Measurements from ENCODE around the gene ADCY4. TPM values are rescaled to one million over a fixed set of nuclear protein-coding genes. Genes with fewer than 3 reads are reported as not detected.

The ADCY4 gene
- total and polyA plus RNA-seq, 2 of the 13 experiments (the other 11 are each of a cell fraction or from before 2014, with no cell fraction given): 0.03 TPM; not detected in 1

DNA sequence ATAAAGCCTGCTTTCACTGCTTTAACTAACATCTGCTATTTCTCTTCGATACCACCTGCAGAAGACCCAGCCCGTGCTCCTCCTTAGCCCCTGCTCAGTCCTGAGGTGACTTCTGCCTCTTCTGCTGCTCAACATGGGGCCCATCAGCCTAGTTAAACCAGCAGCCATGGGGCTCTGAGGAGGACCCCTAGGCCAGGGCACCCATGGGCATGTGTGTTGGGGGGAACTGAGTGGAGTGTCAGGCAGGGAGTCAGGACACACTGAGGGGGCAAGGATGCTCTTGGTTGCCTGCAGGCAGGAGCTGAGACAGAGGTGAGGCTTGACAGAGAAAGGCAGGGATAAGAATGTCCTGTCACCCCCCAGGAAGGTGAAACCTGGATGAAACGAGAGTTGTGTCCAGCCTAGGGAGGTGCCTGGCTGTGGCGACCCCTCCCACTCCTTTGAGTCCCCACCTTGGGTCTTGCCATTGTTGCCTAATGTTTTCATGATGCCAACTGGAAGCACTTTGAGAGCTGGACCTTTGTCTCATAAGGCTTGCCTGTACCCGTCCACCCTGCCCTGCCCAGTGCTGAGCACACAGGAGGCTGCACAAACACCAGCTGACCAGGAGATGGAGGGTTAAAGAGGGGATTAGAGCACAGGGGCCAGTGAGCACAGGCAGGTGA lies 50.9 kb downstream of the ADCY4 start (continued):
- TF ChIP-seq KAT2B (IDR thresholded peaks at IDR 0.05; ENCODE audit: borderline replicate concordance, low read depth, low read length) (peak; percentile 17; the same call in 1 of the 2 replicates), ZSCAN21 (CRISPR knock-in tag; IDR thresholded peaks at IDR 0.05; ENCODE audit: borderline replicate concordance) (no peak), ZNF766 (CRISPR knock-in tag; IDR thresholded peaks at IDR 0.05; ENCODE audit: borderline replicate concordance) (no peak), ZSCAN31 (CRISPR knock-in tag; IDR thresholded peaks at IDR 0.05; ENCODE audit: low read depth) (no peak), DNMT1 (CRISPR knock-in tag; IDR thresholded peaks at IDR 0.05) (0 out of 2 replicates have a peak, but pooled peaks have one; percentile 3)
- TF ChIP-seq, protein P1, sequence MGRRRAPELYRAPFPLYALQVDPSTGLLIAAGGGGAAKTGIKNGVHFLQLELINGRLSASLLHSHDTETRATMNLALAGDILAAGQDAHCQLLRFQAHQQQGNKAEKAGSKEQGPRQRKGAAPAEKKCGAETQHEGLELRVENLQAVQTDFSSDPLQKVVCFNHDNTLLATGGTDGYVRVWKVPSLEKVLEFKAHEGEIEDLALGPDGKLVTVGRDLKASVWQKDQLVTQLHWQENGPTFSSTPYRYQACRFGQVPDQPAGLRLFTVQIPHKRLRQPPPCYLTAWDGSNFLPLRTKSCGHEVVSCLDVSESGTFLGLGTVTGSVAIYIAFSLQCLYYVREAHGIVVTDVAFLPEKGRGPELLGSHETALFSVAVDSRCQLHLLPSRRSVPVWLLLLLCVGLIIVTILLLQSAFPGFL (CRISPR knock-in tag; IDR thresholded peaks at IDR 0.05): 0 out of 2 replicates have a peak, but pooled peaks have one; percentile 14
- TF ChIP-seq, protein P2, sequence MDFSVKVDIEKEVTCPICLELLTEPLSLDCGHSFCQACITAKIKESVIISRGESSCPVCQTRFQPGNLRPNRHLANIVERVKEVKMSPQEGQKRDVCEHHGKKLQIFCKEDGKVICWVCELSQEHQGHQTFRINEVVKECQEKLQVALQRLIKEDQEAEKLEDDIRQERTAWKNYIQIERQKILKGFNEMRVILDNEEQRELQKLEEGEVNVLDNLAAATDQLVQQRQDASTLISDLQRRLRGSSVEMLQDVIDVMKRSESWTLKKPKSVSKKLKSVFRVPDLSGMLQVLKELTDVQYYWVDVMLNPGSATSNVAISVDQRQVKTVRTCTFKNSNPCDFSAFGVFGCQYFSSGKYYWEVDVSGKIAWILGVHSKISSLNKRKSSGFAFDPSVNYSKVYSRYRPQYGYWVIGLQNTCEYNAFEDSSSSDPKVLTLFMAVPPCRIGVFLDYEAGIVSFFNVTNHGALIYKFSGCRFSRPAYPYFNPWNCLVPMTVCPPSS (IDR thresholded peaks at IDR 0.05): 0 out of 2 replicates have a peak, but pooled peaks have one; percentile 23
- TF ChIP-seq, protein P3, sequence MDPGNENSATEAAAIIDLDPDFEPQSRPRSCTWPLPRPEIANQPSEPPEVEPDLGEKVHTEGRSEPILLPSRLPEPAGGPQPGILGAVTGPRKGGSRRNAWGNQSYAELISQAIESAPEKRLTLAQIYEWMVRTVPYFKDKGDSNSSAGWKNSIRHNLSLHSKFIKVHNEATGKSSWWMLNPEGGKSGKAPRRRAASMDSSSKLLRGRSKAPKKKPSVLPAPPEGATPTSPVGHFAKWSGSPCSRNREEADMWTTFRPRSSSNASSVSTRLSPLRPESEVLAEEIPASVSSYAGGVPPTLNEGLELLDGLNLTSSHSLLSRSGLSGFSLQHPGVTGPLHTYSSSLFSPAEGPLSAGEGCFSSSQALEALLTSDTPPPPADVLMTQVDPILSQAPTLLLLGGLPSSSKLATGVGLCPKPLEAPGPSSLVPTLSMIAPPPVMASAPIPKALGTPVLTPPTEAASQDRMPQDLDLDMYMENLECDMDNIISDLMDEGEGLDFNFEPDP (CRISPR knock-in tag; conservative IDR thresholded peaks at IDR 0.05): no peak

Measured in HepG2 (cell line).